HUES48 (cell line): ENCODE results near the gene ZNF316.

ENCODE experiments used
- H3K27ac ChIP-seq: one replicate; pipeline ENCODE4 v1.7.0; 2013; ENCODE audit warnings: low read depth, low read length, inconsistent platforms
- H3K27me3 ChIP-seq: 2 replicates; pipeline ENCODE4 v1.6.1; 2013; ENCODE audit warnings: mild to moderate bottlenecking, low read length; ENCODE audit not compliant: control insufficient read depth, insufficient read depth
- H3K36me3 ChIP-seq: 2 replicates; pipeline ENCODE4 v1.6.1; 2013; ENCODE audit warnings: low read length; ENCODE audit not compliant: control insufficient read depth, insufficient read depth
- H3K4me1 ChIP-seq: 2 replicates; pipeline ENCODE4 v1.6.1; 2013; ENCODE audit warnings: mild to moderate bottlenecking, low read length; ENCODE audit not compliant: control insufficient read depth, insufficient read depth
- H3K4me3 ChIP-seq: 2 replicates; pipeline ENCODE4 v1.5.1; 2013; ENCODE audit warnings: mild to moderate bottlenecking, low read depth, low read length
- H3K9ac ChIP-seq: 2 replicates; pipeline ENCODE4 v1.6.1; 2013; ENCODE audit warnings: mild to moderate bottlenecking, low read depth, low read length, moderate library complexity
- H3K9me3 ChIP-seq: 2 replicates; pipeline ENCODE4 v1.6.1; 2013; ENCODE audit warnings: low read length; ENCODE audit not compliant: control insufficient read depth, insufficient read depth

ZNF316 gene

GRCh38 chr7:6639627-6640026 lies 2.5 kb downstream of the ZNF316 start:
- Histone ChIP-seq H3K27me3 (no peaks in the 10 kb centered on the region), H3K36me3 (peaks cover 9% of the 10 kb centered on the region), H3K4me3 (no peak overlapping the region), H3K9me3 (no peaks in the 10 kb centered on the region), H3K27ac (no peak overlapping the region), H3K4me1 (peaks cover 3% of the 10 kb centered on the region; the same call in 1 of the 2 replicates), H3K9ac (no peak overlapping the region)

DNA sequence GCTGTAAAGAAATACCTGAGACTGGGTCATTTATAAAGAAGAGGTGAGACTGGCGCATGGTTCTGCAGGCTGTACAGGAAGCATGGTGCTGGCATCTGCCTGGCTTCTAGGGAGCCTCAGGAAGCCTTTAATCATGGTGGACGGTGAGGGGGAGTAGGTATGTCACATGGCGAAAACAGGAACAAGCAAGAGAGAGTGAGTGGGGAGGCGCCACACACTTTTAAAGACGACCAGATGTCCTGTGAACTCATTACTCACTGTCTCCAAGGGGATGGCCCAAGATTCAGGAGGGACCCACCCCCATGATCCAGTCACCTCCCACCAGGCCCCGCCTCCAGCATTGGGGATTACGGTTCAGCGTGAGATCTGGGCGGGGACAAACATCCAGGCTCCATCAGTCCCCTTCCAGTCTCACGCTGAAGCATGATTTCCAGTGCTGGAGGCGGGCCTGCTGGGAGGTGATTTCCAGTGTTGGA lies 3.2 kb downstream of the ZNF316 start:
- H3K4me1 ChIP-seq, result peaks cover 3% of the 10 kb centered on the region; the same call in 1 of the 2 replicates
- no peak overlapping the region for H3K9ac ChIP-seq
- H3K27me3 ChIP-seq, result no peaks in the 10 kb centered on the region
- peak overlapping the region; percentile 32 for H3K27ac ChIP-seq
- no peak overlapping the region for H3K4me3 ChIP-seq
- H3K9me3 ChIP-seq, result no peaks in the 10 kb centered on the region
- H3K36me3 ChIP-seq, result peaks cover 14% of the 10 kb centered on the region

DNA sequence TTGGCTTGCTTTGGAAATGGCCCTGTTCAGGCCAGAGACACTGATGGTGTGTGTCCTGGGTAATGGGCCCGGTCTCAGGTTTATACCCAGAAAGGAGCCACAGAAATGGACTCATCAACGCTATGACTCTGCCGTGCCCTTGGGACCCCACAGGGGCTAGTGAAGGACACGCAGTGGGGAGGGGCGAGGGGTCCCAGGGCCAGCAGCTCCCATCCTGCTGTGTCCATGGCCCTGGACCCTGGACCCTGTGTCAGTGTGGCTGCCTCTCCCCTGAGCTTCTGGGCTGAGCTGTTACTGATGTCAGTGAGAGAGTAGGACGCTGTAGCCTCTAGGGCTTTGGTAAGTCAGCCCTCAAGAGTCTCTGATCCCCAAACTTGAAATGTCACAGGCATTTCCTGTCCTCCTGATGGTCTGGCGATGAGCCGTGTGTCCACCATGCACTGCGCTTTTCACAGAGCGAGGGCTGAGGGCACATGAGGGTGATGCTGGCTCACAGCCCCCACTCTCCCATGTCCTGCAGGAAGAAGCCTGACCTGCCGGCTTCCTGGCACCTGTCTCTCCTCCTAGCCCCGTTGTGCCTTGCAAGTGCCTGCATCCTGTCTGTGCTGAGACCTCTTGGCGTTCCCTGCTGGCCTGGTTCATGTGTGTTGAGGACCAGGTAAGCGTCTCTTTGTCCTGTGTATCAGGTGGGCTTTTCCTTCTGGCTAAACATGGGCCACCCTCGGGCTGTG lies 4.4 kb downstream of the ZNF316 start:
- H3K4me1 ChIP-seq, result peaks cover 3% of the 10 kb centered on the region; the same call in 1 of the 2 replicates
- no peaks in the 10 kb centered on the region for H3K9me3 ChIP-seq
- no peak overlapping the region for H3K27ac ChIP-seq
- H3K4me3 ChIP-seq, result no peak overlapping the region
- H3K27me3 ChIP-seq, result no peaks in the 10 kb centered on the region
- no peak overlapping the region for H3K9ac ChIP-seq
- H3K36me3 ChIP-seq, result peaks cover 14% of the 10 kb centered on the region

GRCh38 chr7:6642239-6642839 lies 5.2 kb downstream of the ZNF316 start:
- Histone ChIP-seq H3K4me1 (peaks cover 3% of the 10 kb centered on the region; the same call in 1 of the 2 replicates), H3K4me3 (no peak overlapping the region), H3K36me3 (peaks cover 14% of the 10 kb centered on the region), H3K27ac (no peak overlapping the region), H3K9me3 (no peaks in the 10 kb centered on the region), H3K27me3 (no peaks in the 10 kb centered on the region), H3K9ac (no peak overlapping the region)

- no peak overlapping the region for H3K4me3 ChIP-seq
- no peaks in the 10 kb centered on the region for H3K27me3 ChIP-seq
- H3K36me3 ChIP-seq, result peaks cover 14% of the 10 kb centered on the region
- no peak overlapping the region for H3K9ac ChIP-seq
- peaks cover 3% of the 10 kb centered on the region; the same call in 1 of the 2 replicates for H3K4me1 ChIP-seq
- H3K9me3 ChIP-seq, result no peaks in the 10 kb centered on the region
- no peak overlapping the region for H3K27ac ChIP-seq
Measured at GRCh38 chr7:6642861-6643640, 5.9 kb downstream of the ZNF316 start.

DNA sequence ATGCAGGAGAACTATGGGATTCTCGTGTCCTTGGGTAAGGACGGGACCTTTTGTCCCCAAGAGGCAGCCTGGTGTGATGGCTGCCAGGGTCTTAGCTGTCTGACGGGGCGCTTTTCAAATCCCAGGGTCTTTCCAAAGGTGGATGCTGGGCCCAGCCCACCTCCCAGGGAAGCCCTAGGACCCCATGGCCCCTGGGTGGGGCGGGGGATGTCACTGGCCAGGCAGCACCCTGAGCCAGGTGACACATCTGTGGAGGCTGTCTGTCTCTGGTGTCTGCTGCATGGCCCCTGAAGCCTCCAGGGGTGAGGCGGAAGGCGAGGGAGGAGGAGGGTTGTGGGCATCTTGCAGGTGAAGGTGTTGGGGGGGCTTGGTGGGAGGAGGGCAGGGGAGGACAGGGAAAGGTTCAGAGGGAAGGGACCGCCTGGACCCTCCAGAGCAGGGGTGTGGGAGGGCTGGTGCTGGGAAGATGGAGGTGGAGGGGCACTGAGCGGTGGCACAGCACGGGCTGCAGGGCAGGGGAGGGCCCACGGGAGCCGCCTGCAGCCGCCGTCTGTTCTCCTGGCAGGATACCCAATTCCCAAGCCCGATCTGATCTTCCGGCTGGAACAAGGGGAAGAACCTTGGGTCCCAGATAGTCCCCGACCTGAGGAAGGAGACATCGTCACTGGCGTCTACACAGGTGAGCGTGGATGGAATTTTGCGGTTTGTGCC lies 7.0 kb downstream of the ZNF316 start:
- H3K36me3 ChIP-seq, result peaks cover 14% of the 10 kb centered on the region
- H3K27me3 ChIP-seq, result no peaks in the 10 kb centered on the region
- H3K9me3 ChIP-seq, result no peaks in the 10 kb centered on the region
- no peak overlapping the region for H3K9ac ChIP-seq
- no peak overlapping the region for H3K4me3 ChIP-seq
- H3K27ac ChIP-seq, result no peak overlapping the region
- H3K4me1 ChIP-seq, result peaks cover 3% of the 10 kb centered on the region; the same call in 1 of the 2 replicates

- H3K27me3 ChIP-seq, result no peaks in the 10 kb centered on the region
- no peak overlapping the region for H3K9ac ChIP-seq
- no peak overlapping the region for H3K27ac ChIP-seq
- no peak overlapping the region for H3K4me3 ChIP-seq
- H3K36me3 ChIP-seq, result peaks cover 14% of the 10 kb centered on the region
- no peaks in the 10 kb centered on the region for H3K9me3 ChIP-seq
- peaks cover 3% of the 10 kb centered on the region; the same call in 1 of the 2 replicates for H3K4me1 ChIP-seq
Measured at GRCh38 chr7:6644728-6645127, 7.6 kb downstream of the ZNF316 start.

DNA sequence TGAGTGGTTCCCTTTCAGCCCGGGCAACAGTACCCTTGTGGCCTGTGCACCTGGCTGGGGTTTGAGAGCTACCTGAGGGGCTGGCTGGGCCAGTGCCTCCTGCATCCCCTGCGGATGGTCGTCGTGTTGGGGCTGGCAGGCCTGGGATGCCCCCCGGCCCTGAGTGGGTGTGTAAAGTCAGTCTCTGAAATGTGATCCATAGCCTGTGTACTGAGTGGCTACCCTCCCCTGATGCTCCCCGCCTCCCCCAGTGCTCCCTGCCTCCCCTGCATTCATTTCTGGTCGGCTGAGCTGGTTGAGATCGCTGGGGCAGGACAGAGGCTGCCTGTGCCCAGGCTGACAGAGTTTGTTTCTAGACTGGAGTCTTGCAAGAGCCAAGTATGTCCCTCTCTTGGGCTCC lies 9.3 kb downstream of the ZNF316 start:
- Histone ChIP-seq H3K27ac (no peak overlapping the region), H3K36me3 (peaks cover 14% of the 10 kb centered on the region), H3K4me1 (no peaks in the 10 kb centered on the region), H3K9ac (no peak overlapping the region), H3K4me3 (no peak overlapping the region), H3K9me3 (no peaks in the 10 kb centered on the region), H3K27me3 (no peaks in the 10 kb centered on the region)

DNA sequence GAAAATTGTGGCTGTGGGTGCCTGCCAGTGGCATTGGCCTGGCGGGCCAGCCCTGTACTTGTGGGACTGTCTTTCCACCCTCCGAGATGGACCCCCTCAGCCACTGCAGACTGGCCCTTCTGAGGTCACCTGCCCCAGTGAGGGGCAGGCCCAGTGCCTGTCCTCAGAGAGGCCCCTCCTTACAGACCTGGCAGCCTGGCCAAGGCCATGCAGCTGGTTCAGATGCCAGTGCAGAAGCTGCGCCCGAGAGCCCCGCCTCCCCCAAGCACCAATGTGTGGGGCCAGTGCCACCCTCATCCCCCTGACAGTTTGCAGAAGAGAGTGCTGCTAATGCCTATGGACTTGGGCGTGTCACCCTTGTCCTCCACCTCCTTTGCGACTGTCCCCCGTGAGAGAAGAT lies 10.0 kb downstream of the ZNF316 start:
- H3K9me3 ChIP-seq, result no peaks in the 10 kb centered on the region
- no peaks in the 10 kb centered on the region for H3K27me3 ChIP-seq
- H3K36me3 ChIP-seq, result peaks cover 18% of the 10 kb centered on the region

GRCh38 chr7:6647541-6647940 lies 10.4 kb downstream of the ZNF316 start:
- no peaks in the 10 kb centered on the region for H3K9me3 ChIP-seq
- H3K27ac ChIP-seq, result no peak overlapping the region
- no peaks in the 10 kb centered on the region for H3K4me1 ChIP-seq
- H3K36me3 ChIP-seq, result peaks cover 22% of the 10 kb centered on the region
- H3K27me3 ChIP-seq, result no peaks in the 10 kb centered on the region
- no peak overlapping the region for H3K4me3 ChIP-seq
- no peak overlapping the region for H3K9ac ChIP-seq

More for the DNA sequence above, 10.0 kb downstream of the ZNF316 start:
- H3K4me1 ChIP-seq, result no peaks in the 10 kb centered on the region
- H3K4me3 ChIP-seq, result no peak overlapping the region
- no peak overlapping the region for H3K9ac ChIP-seq
- H3K27ac ChIP-seq, result no peak overlapping the region
